Neural cell (in vitro differentiated cells): ENCODE data around the gene MED19.

Experiments used
- CTCF ChIP-seq: fragments of 450-650 bp; IDR thresholded peaks from 2 replicates; pipeline ENCODE4 v1.5.1; 2014; ENCODE audit warnings: antibody characterized with exemption, mild to moderate bottlenecking, moderate library complexity; ENCODE audit not compliant: poor library complexity, severe bottlenecking
- EZH2 ChIP-seq: fragments of 200-600, 300-800 bp; shearing (Covaris generic), sonication (generic); IDR thresholded peaks from 2 replicates; pipeline ENCODE4 v1.6.1; 2014; ENCODE audit warnings: antibody characterized with exemption, low read length, borderline replicate concordance, mild to moderate bottlenecking; ENCODE audit not compliant: insufficient read depth, poor library complexity, severe bottlenecking
- POLR2AphosphoS5 ChIP-seq: IDR thresholded peaks from 2 replicates; pipeline ENCODE4 v1.6.1; 2012
- RAD21 ChIP-seq: fragments of 450-650 bp; conservative IDR thresholded peaks from 2 replicates; pipeline ENCODE4 v1.6.1; 2014; ENCODE audit warnings: antibody characterized with exemption, mild to moderate bottlenecking, moderate library complexity
- REST ChIP-seq: IDR thresholded peaks from 2 replicates; pipeline ENCODE4 v1.6.1; 2012; ENCODE audit warnings: borderline replicate concordance

- TF ChIP-seq EZH2 (no peak), RAD21 (no peak), CTCF (no peak), POLR2AphosphoS5 (no peak), REST (no peak)
Observed at GRCh38 chr11:57752954-57753353, 40.9 kb upstream of the MED19 start.
